Ishikawa (cell line): ENCODE data around the gene GZMM.

ENCODE experiments used
- CEBPB ChIP-seq: IDR thresholded peaks from 2 replicates; pipeline ENCODE4 v1.6.1; 2012
- CREB1 ChIP-seq: IDR thresholded peaks from 2 replicates; pipeline ENCODE4 v1.6.1; 2012; ENCODE audit warnings: low read depth
- EGR1 ChIP-seq: IDR thresholded peaks from 2 replicates; pipeline ENCODE4 v1.6.1; 2012
- EP300 ChIP-seq: IDR thresholded peaks from 2 replicates; pipeline ENCODE4 v1.6.1; 2012; ENCODE audit warnings: borderline replicate concordance
- FOXM1 ChIP-seq: IDR thresholded peaks from 2 replicates; pipeline ENCODE4 v1.6.1; 2012; ENCODE audit warnings: low read depth, borderline replicate concordance
- RAD21 ChIP-seq: IDR thresholded peaks from 2 replicates; pipeline ENCODE4 v1.6.1; 2012; ENCODE audit warnings: low read depth
- TAF1 ChIP-seq: IDR thresholded peaks from 2 replicates; pipeline ENCODE4 v1.6.1; 2012; ENCODE audit warnings: low read depth, mild to moderate bottlenecking
- TEAD4 ChIP-seq: IDR thresholded peaks from 2 replicates; pipeline ENCODE4 v1.6.1; 2012
- YY1 ChIP-seq: IDR thresholded peaks from 2 replicates; pipeline ENCODE4 v1.6.1; 2012; ENCODE audit warnings: low read depth
- ZBTB7A ChIP-seq: IDR thresholded peaks from 2 replicates; pipeline ENCODE4 v1.6.1; 2012; ENCODE audit warnings: low read depth
- TF ChIP-seq, protein P1 (sequence below): IDR thresholded peaks from 2 replicates; pipeline ENCODE4 v1.6.1; 2012
- TF ChIP-seq, protein P2 (sequence below): IDR thresholded peaks from 2 replicates; pipeline ENCODE4 v1.6.1; 2012; ENCODE audit warnings: low read depth, mild to moderate bottlenecking
- TF ChIP-seq, protein P3 (sequence below): IDR thresholded peaks from 2 replicates; pipeline ENCODE4 v1.6.1; 2012

DNA sequence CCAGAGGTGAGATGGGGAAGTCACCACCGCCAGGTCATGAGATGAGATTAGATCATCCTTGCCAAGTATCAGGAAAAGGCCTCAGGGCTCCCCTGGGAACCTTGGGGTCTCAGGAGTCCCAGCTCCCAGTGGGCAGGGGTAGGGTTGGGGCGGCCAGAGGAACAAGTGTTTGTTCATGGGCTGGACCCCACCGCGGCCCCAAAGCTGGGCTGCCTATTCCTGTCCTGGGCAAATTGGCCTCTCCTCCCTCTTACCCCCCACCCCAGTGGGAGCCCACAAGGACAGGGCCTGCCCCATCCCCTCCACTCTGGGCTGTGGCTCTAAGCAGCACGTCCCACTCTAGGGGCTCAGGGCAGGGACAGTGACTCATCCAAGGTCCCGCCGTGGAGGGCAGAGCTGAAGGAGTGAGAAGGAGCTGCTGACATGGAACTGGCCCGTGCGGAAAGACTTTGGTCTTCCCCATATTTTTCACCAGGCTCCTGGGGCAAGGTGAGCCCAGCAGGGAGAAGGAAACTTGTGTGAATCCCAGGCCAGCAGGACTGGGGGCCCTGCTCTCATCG is 41.8 kb downstream of the GZMM start:
- no peak for TF ChIP-seq EP300
- TF ChIP-seq EGR1: no peak
- TF ChIP-seq CEBPB: no peak
- TF ChIP-seq FOXM1: no peak
- TF ChIP-seq, protein P1, sequence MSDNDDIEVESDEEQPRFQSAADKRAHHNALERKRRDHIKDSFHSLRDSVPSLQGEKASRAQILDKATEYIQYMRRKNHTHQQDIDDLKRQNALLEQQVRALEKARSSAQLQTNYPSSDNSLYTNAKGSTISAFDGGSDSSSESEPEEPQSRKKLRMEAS: no peak
- TF ChIP-seq CREB1: no peak
- TF ChIP-seq TAF1: no peak
- TF ChIP-seq RAD21: no peak
- TF ChIP-seq, protein P2, sequence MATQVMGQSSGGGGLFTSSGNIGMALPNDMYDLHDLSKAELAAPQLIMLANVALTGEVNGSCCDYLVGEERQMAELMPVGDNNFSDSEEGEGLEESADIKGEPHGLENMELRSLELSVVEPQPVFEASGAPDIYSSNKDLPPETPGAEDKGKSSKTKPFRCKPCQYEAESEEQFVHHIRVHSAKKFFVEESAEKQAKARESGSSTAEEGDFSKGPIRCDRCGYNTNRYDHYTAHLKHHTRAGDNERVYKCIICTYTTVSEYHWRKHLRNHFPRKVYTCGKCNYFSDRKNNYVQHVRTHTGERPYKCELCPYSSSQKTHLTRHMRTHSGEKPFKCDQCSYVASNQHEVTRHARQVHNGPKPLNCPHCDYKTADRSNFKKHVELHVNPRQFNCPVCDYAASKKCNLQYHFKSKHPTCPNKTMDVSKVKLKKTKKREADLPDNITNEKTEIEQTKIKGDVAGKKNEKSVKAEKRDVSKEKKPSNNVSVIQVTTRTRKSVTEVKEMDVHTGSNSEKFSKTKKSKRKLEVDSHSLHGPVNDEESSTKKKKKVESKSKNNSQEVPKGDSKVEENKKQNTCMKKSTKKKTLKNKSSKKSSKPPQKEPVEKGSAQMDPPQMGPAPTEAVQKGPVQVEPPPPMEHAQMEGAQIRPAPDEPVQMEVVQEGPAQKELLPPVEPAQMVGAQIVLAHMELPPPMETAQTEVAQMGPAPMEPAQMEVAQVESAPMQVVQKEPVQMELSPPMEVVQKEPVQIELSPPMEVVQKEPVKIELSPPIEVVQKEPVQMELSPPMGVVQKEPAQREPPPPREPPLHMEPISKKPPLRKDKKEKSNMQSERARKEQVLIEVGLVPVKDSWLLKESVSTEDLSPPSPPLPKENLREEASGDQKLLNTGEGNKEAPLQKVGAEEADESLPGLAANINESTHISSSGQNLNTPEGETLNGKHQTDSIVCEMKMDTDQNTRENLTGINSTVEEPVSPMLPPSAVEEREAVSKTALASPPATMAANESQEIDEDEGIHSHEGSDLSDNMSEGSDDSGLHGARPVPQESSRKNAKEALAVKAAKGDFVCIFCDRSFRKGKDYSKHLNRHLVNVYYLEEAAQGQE: no peak
- TF ChIP-seq TEAD4: no peak
- TF ChIP-seq, protein P3, sequence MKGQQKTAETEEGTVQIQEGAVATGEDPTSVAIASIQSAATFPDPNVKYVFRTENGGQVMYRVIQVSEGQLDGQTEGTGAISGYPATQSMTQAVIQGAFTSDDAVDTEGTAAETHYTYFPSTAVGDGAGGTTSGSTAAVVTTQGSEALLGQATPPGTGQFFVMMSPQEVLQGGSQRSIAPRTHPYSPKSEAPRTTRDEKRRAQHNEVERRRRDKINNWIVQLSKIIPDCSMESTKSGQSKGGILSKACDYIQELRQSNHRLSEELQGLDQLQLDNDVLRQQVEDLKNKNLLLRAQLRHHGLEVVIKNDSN: no peak
- TF ChIP-seq YY1: no peak
- TF ChIP-seq ZBTB7A: no peak
